ENCODE results near the gene CPNE4.

CPNE4 gene

GRCh38 chr3:132032959-132033358, 1.9 kb downstream of the CPNE4 start:
- no peak overlapping the region for H3K27ac ChIP-seq
- H3K36me3 ChIP-seq (ENCODE audit: insufficient read depth) = no peaks in the 10 kb centered on the region
- no peaks in the 10 kb centered on the region for H3K79me2 ChIP-seq (ENCODE audit: insufficient read depth, low read depth)
- H2AFZ ChIP-seq (ENCODE audit: low read depth) = no peak overlapping the region
- no peak overlapping the region for H3K4me2 ChIP-seq
- no peaks in the 10 kb centered on the region for H3K4me1 ChIP-seq (ENCODE audit: low read depth, poor library complexity, severe bottlenecking)
- H3K4me3 ChIP-seq (IDR thresholded peaks at IDR 0.05; ENCODE audit: insufficient read depth, low read depth, low read length) = no peak overlapping the region
- no peaks in the 10 kb centered on the region for H3K27me3 ChIP-seq (ENCODE audit: insufficient read depth, low read depth)
- no peak overlapping the region for H3K9ac ChIP-seq
- no peak for TF ChIP-seq CTCF (conservative IDR thresholded peaks at IDR 0.05; ENCODE audit: low read depth, low read length)
- no peaks in the 10 kb centered on the region for H4K20me1 ChIP-seq (ENCODE audit: insufficient read depth)

GRCh38 chr3:132029182-132029902, 5.5 kb downstream of the CPNE4 start:
- Histone ChIP-seq H3K79me2 (ENCODE audit: insufficient read depth, low read depth) (no peaks in the 10 kb centered on the region), H3K27ac (no peak overlapping the region), H4K20me1 (ENCODE audit: insufficient read depth) (no peaks in the 10 kb centered on the region), H3K4me1 (ENCODE audit: low read depth, poor library complexity, severe bottlenecking) (no peaks in the 10 kb centered on the region), H2AFZ (ENCODE audit: low read depth) (no peak overlapping the region), H3K4me2 (no peak overlapping the region), H3K4me3 (IDR thresholded peaks at IDR 0.05; ENCODE audit: insufficient read depth, low read depth, low read length) (no peak overlapping the region), H3K9ac (no peak overlapping the region), H3K27me3 (ENCODE audit: insufficient read depth, low read depth) (no peaks in the 10 kb centered on the region), H3K36me3 (ENCODE audit: insufficient read depth) (no peaks in the 10 kb centered on the region)
- peak; percentile 96 for TF ChIP-seq CTCF (conservative IDR thresholded peaks at IDR 0.05; ENCODE audit: low read depth, low read length)

- H3K79me2 ChIP-seq (ENCODE audit: insufficient read depth, low read depth) = no peaks in the 10 kb centered on the region
- TF ChIP-seq CTCF (conservative IDR thresholded peaks at IDR 0.05; ENCODE audit: low read depth, low read length) = no peak
- no peak overlapping the region for H3K9ac ChIP-seq
- no peaks in the 10 kb centered on the region for H4K20me1 ChIP-seq (ENCODE audit: insufficient read depth)
- H3K27me3 ChIP-seq (ENCODE audit: insufficient read depth, low read depth) = no peaks in the 10 kb centered on the region
- no peak overlapping the region for H3K27ac ChIP-seq
- H3K4me2 ChIP-seq = no peak overlapping the region
- no peak overlapping the region for H3K4me3 ChIP-seq (IDR thresholded peaks at IDR 0.05; ENCODE audit: insufficient read depth, low read depth, low read length)
- H2AFZ ChIP-seq (ENCODE audit: low read depth) = no peak overlapping the region
- H3K4me1 ChIP-seq (ENCODE audit: low read depth, poor library complexity, severe bottlenecking) = no peaks in the 10 kb centered on the region
- no peaks in the 10 kb centered on the region for H3K36me3 ChIP-seq (ENCODE audit: insufficient read depth)
Observed at GRCh38 chr3:132022914-132023313, 11.9 kb downstream of the CPNE4 start.

GRCh38 chr3:132020058-132020457, 14.8 kb downstream of the CPNE4 start:
- H3K4me3 ChIP-seq (IDR thresholded peaks at IDR 0.05; ENCODE audit: insufficient read depth, low read depth, low read length) = no peak overlapping the region
- H3K27ac ChIP-seq = no peak overlapping the region
- H3K9ac ChIP-seq = no peak overlapping the region
- H4K20me1 ChIP-seq (ENCODE audit: insufficient read depth) = no peaks in the 10 kb centered on the region
- H2AFZ ChIP-seq (ENCODE audit: low read depth) = no peak overlapping the region
- no peak for TF ChIP-seq CTCF (conservative IDR thresholded peaks at IDR 0.05; ENCODE audit: low read depth, low read length)
- no peak overlapping the region for H3K4me2 ChIP-seq
- H3K79me2 ChIP-seq (ENCODE audit: insufficient read depth, low read depth) = no peaks in the 10 kb centered on the region
- H3K36me3 ChIP-seq (ENCODE audit: insufficient read depth) = no peaks in the 10 kb centered on the region
- no peaks in the 10 kb centered on the region for H3K4me1 ChIP-seq (ENCODE audit: low read depth, poor library complexity, severe bottlenecking)
- no peaks in the 10 kb centered on the region for H3K27me3 ChIP-seq (ENCODE audit: insufficient read depth, low read depth)

All from KMS-11 (cell line).